Measurements from ENCODE around the gene SF3B3.

SF3B3 gene

GRCh38 chr16:70597135-70597835, 73.7 kb downstream of the SF3B3 start:
- no peak overlapping the region for H3K4me3 ChIP-seq (ENCODE audit: low read length)
- no peaks in the 10 kb centered on the region for H3K9me3 ChIP-seq (replicated peaks; ENCODE audit: insufficient read depth, low read length)
- no peaks in the 10 kb centered on the region for H3K79me2 ChIP-seq (ENCODE audit: low read length)
- no peaks in the 10 kb centered on the region for H4K20me1 ChIP-seq (ENCODE audit: insufficient read depth, low read length)
- no peaks in the 10 kb centered on the region for H3K36me3 ChIP-seq (replicated peaks; ENCODE audit: insufficient read depth, low read length)
- TF ChIP-seq CTCF (IDR thresholded peaks at IDR 0.05; ENCODE audit: low read length) (no peak), EZH2 (optimal IDR thresholded peaks at IDR 0.05; ENCODE audit: low read depth, low read length) (no peak), EZH2phosphoT487 (IDR thresholded peaks at IDR 0.05; ENCODE audit: low read length) (no peak)
- no peaks in the 10 kb centered on the region for H3K9me2 ChIP-seq (replicated peaks; ENCODE audit: insufficient read depth, low read length)
- H3K9ac ChIP-seq (ENCODE audit: low read length) = no peak overlapping the region
- H2AFZ ChIP-seq (ENCODE audit: low read length) = no peak overlapping the region
- no peaks in the 10 kb centered on the region; the same call in 1 of the 2 replicates for H3K4me1 ChIP-seq (ENCODE audit: low read length)
- H3K4me2 ChIP-seq (ENCODE audit: low read depth, low read length) = no peak overlapping the region
- DNase-seq = no peak
- H3K27me3 ChIP-seq (replicated peaks; ENCODE audit: insufficient read depth, low read length) = no peaks in the 10 kb centered on the region
- no peaks in the 10 kb centered on the region for H3F3A ChIP-seq (ENCODE audit: insufficient read depth, low read length)
- no peak overlapping the region for H3K27ac ChIP-seq (ENCODE audit: low read length)

- Histone ChIP-seq H3K9me3 (replicated peaks; ENCODE audit: insufficient read depth, low read length) (no peaks in the 10 kb centered on the region), H3K9ac (ENCODE audit: low read length) (no peak overlapping the region), H3K27me3 (replicated peaks; ENCODE audit: insufficient read depth, low read length) (no peaks in the 10 kb centered on the region), H3K4me1 (ENCODE audit: low read length) (no peaks in the 10 kb centered on the region; the same call in 1 of the 2 replicates), H2AFZ (ENCODE audit: low read length) (no peak overlapping the region), H3K4me2 (ENCODE audit: low read depth, low read length) (no peak overlapping the region), H3K79me2 (ENCODE audit: low read length) (no peaks in the 10 kb centered on the region), H3K4me3 (ENCODE audit: low read length) (no peak overlapping the region), H3K36me3 (replicated peaks; ENCODE audit: insufficient read depth, low read length) (no peaks in the 10 kb centered on the region), H4K20me1 (ENCODE audit: insufficient read depth, low read length) (no peaks in the 10 kb centered on the region), H3K9me2 (replicated peaks; ENCODE audit: insufficient read depth, low read length) (no peaks in the 10 kb centered on the region), H3K27ac (ENCODE audit: low read length) (no peak overlapping the region), H3F3A (ENCODE audit: insufficient read depth, low read length) (no peaks in the 10 kb centered on the region)
- no peak for TF ChIP-seq EZH2 (optimal IDR thresholded peaks at IDR 0.05; ENCODE audit: low read depth, low read length)
- no peak for TF ChIP-seq EZH2phosphoT487 (IDR thresholded peaks at IDR 0.05; ENCODE audit: low read length)
- no peak for TF ChIP-seq CTCF (IDR thresholded peaks at IDR 0.05; ENCODE audit: low read length)
- DNase-seq = no peak
Observed at GRCh38 chr16:70598937-70599503, 75.4 kb downstream of the SF3B3 start.

GRCh38 chr16:70600730-70601129, 77.1 kb downstream of the SF3B3 start:
- no peaks in the 10 kb centered on the region for H3K4me1 ChIP-seq (ENCODE audit: low read length)
- no peak for TF ChIP-seq EZH2phosphoT487 (IDR thresholded peaks at IDR 0.05; ENCODE audit: low read length)
- TF ChIP-seq EZH2 (optimal IDR thresholded peaks at IDR 0.05; ENCODE audit: low read depth, low read length) = no peak
- no peak for TF ChIP-seq CTCF (IDR thresholded peaks at IDR 0.05; ENCODE audit: low read length)
- H4K20me1 ChIP-seq (ENCODE audit: insufficient read depth, low read length) = no peaks in the 10 kb centered on the region
- H3F3A ChIP-seq (ENCODE audit: insufficient read depth, low read length) = no peaks in the 10 kb centered on the region
- DNase-seq = no peak
- no peak overlapping the region for H2AFZ ChIP-seq (ENCODE audit: low read length)
- H3K79me2 ChIP-seq (ENCODE audit: low read length) = no peaks in the 10 kb centered on the region
- H3K9me3 ChIP-seq (replicated peaks; ENCODE audit: insufficient read depth, low read length) = no peaks in the 10 kb centered on the region
- no peak overlapping the region for H3K27ac ChIP-seq (ENCODE audit: low read length)
- H3K36me3 ChIP-seq (replicated peaks; ENCODE audit: insufficient read depth, low read length) = no peaks in the 10 kb centered on the region
- H3K9me2 ChIP-seq (replicated peaks; ENCODE audit: insufficient read depth, low read length) = no peaks in the 10 kb centered on the region
- H3K4me3 ChIP-seq (ENCODE audit: low read length) = no peak overlapping the region
- no peak overlapping the region for H3K4me2 ChIP-seq (ENCODE audit: low read depth, low read length)
- no peaks in the 10 kb centered on the region for H3K27me3 ChIP-seq (replicated peaks; ENCODE audit: insufficient read depth, low read length)
- no peak overlapping the region for H3K9ac ChIP-seq (ENCODE audit: low read length)
